A673 (cell line): ENCODE measurements around the gene HMGN4.

Experiments
- EZH2 ChIP-seq: fragments of 200-600 bp; sonication (generic); IDR thresholded peaks from 2 replicates; pipeline ENCODE4 v1.6.1; 2017; ENCODE audit warnings: borderline replicate concordance, low read depth, mild to moderate bottlenecking, mixed read lengths, antibody characterized with exemption, low read length; ENCODE audit not compliant: poor library complexity, severe bottlenecking
- TF ChIP-seq, protein P1 (sequence below): fragments of 300-800, 200-600 bp; sonication (generic); conservative IDR thresholded peaks from 2 replicates; pipeline ENCODE4 v1.5.1; 2017; ENCODE audit warnings: low read depth, mild to moderate bottlenecking, antibody characterized with exemption, low read length, moderate library complexity, mixed read lengths

DNA sequence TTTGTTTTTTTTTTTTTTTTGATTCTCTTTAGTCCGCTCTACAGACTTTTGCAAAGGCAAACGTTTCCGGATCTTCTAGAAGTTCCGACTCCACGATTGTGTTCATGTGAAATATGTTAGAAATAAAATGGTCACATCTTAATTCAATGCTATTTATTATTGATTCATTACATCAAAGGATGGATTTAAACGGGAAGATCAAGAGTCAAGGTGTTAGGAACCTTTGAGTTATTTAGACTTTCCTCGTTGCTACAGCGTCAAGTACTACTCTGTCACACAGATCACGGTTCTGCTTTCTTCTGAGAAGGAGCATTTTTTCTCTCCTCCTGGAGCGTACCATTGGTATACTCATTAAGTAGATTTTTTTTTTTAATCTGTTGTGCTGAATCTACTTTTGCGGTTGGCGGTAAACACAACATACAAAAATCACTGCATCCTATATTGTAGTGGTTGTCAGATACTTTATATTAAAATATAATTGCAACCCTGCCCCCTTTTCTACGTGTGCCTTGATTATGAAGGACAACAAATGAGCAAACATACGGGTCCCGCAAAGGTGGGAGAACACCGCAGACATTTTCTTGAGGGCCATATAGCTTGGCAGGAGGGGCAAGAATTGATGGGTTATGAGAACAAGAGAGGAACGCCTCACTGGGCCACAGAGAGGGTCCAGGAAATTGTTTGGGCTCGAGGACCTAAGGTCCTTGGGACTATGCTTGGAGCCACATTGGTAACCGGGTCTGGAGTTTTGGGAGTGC, 17.5 kb downstream of the HMGN4 start:
- TF ChIP-seq, protein P1, sequence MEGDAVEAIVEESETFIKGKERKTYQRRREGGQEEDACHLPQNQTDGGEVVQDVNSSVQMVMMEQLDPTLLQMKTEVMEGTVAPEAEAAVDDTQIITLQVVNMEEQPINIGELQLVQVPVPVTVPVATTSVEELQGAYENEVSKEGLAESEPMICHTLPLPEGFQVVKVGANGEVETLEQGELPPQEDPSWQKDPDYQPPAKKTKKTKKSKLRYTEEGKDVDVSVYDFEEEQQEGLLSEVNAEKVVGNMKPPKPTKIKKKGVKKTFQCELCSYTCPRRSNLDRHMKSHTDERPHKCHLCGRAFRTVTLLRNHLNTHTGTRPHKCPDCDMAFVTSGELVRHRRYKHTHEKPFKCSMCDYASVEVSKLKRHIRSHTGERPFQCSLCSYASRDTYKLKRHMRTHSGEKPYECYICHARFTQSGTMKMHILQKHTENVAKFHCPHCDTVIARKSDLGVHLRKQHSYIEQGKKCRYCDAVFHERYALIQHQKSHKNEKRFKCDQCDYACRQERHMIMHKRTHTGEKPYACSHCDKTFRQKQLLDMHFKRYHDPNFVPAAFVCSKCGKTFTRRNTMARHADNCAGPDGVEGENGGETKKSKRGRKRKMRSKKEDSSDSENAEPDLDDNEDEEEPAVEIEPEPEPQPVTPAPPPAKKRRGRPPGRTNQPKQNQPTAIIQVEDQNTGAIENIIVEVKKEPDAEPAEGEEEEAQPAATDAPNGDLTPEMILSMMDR, result no peak
- no peak for TF ChIP-seq EZH2
